BLaER1 treated with 17β-estradiol and CSF1 and Interleukin-3, amounts not matched to agents 10 nM and 100 nM (cell line): ENCODE results near the gene OAF.

ENCODE experiments used
- H3K27ac ChIP-seq, 11 experiments: shearing (Covaris generic); formaldehyde crosslinking; 2 replicates each; pipeline ENCODE4 v1.8.1; 2022
- H3K27me3 ChIP-seq, 11 experiments: shearing (Covaris generic); formaldehyde crosslinking; 2 replicates each; pipeline ENCODE4 v1.8.1; 2022
- H3K36me3 ChIP-seq, 11 experiments: shearing (Covaris generic); formaldehyde crosslinking; 2 replicates each; pipeline ENCODE4 v1.8.1; 2022
- H3K4me1 ChIP-seq, 10 experiments: shearing (Covaris generic); formaldehyde crosslinking; 2 replicates each; pipeline ENCODE4 v1.8.1; 2022
- H3K4me2 ChIP-seq, 11 experiments: shearing (Covaris generic); formaldehyde crosslinking; 2 replicates each; pipeline ENCODE4 v1.8.1; 2022
- H3K4me3 ChIP-seq, 10 experiments: shearing (Covaris generic); formaldehyde crosslinking; 2 replicates each; pipeline ENCODE4 v1.8.1; 2022
- H3K9ac ChIP-seq, 11 experiments: shearing (Covaris generic); formaldehyde crosslinking; 2 replicates each; pipeline ENCODE4 v1.8.1; 2022
- H3K9me3 ChIP-seq, 11 experiments: shearing (Covaris generic); formaldehyde crosslinking; replicated peaks in 1 of 11; 2 replicates each; pipeline ENCODE4 v1.8.1; 2022
- H4K20me1 ChIP-seq, 11 experiments: shearing (Covaris generic); formaldehyde crosslinking; 2 replicates each; pipeline ENCODE4 v1.8.1; 2022
- Cebpa-rat ChIP-seq, 11 experiments: shearing (Covaris generic); IDR thresholded peaks; 2 replicates each; pipeline ENCODE4 v1.8.1; 2022

Gene OAF

GRCh38 chr11:120205596-120206161 is 5.2 kb upstream of the OAF start:
- H3K9me3 ChIP-seq: no peaks in the 10 kb centered on the region
- no peaks in the 10 kb centered on the region; a peak in 1 of 22 replicates for H3K27me3 ChIP-seq
- H3K9ac ChIP-seq: no peak overlapping the region
- H4K20me1 ChIP-seq: no peaks in the 10 kb centered on the region
- H3K4me1 ChIP-seq: peaks cover 11 to 61% (median 32%) of the 10 kb centered on the region in 10 experiments
- H3K36me3 ChIP-seq: no peaks in the 10 kb centered on the region
- H3K4me2 ChIP-seq: peak overlapping the region in 5 of 11 experiments; percentile 17 to 75 (median 63); a peak in 9 of 22 replicates
- no peak for TF ChIP-seq Cebpa-rat (IDR thresholded peaks at IDR 0.05)
- no peak overlapping the region for H3K4me3 ChIP-seq
- H3K27ac ChIP-seq: peak overlapping the region in 3 of 11 experiments; percentile 27 to 54 (median 48); a peak in 4 of 22 replicates

- H4K20me1 ChIP-seq: peaks cover 0 to 11% (median 2%) of the 10 kb centered on the region in 11 experiments; a peak in 10 of 22 replicates
- no peak overlapping the region for H3K9ac ChIP-seq
- no peak overlapping the region for H3K4me3 ChIP-seq
- H3K9me3 ChIP-seq: no peaks in the 10 kb centered on the region
- no peaks in the 10 kb centered on the region; a peak in 1 of 22 replicates for H3K27me3 ChIP-seq
- peaks cover 21 to 64% (median 41%) of the 10 kb centered on the region in 10 experiments for H3K4me1 ChIP-seq
- H3K36me3 ChIP-seq: no peaks in the 10 kb centered on the region
- peak overlapping the region in 5 of 11 experiments; percentile 94 to 99 (median 98); a peak in 9 of 22 replicates for H3K4me2 ChIP-seq
- H3K27ac ChIP-seq: peak overlapping the region in 2 of 11 experiments; percentile 83 to 84; a peak in 3 of 22 replicates
- peak in 4 of 11 experiments; percentile 8 to 60 (median 36); a peak in 4 of 22 replicates for TF ChIP-seq Cebpa-rat (IDR thresholded peaks at IDR 0.05)
Measured at GRCh38 chr11:120207512-120207911, 3.3 kb upstream of the OAF start.

- no peak for TF ChIP-seq Cebpa-rat (IDR thresholded peaks at IDR 0.05)
- H3K36me3 ChIP-seq: no peaks in the 10 kb centered on the region
- no peaks in the 10 kb centered on the region; a peak in 1 of 22 replicates for H3K27me3 ChIP-seq
- H4K20me1 ChIP-seq: peaks cover 0 to 16% (median 7%) of the 10 kb centered on the region in 11 experiments; a peak in 13 of 22 replicates
- peak overlapping the region in 7 of 11 experiments; percentile 94 to 99 (median 98); a peak in 14 of 22 replicates for H3K4me2 ChIP-seq
- peaks cover 26 to 69% (median 46%) of the 10 kb centered on the region in 10 experiments for H3K4me1 ChIP-seq
- H3K9me3 ChIP-seq: no peaks in the 10 kb centered on the region
- H3K27ac ChIP-seq: peak overlapping the region in 4 of 11 experiments; percentile 25 to 84 (median 58); a peak in 7 of 22 replicates
- H3K9ac ChIP-seq: peak overlapping the region in 1 of 11 experiments; percentile 12; a peak in 1 of 22 replicates
- no peak overlapping the region for H3K4me3 ChIP-seq
Measured at GRCh38 chr11:120208001-120208441, 2.8 kb upstream of the OAF start.

GRCh38 chr11:120208777-120209176 is 2.1 kb upstream of the OAF start:
- H3K9ac ChIP-seq: peak overlapping the region in 2 of 11 experiments; percentile 12 to 44; a peak in 3 of 22 replicates
- H3K9me3 ChIP-seq: no peaks in the 10 kb centered on the region
- peaks cover 0 to 23% (median 14%) of the 10 kb centered on the region in 11 experiments; a peak in 13 of 22 replicates for H4K20me1 ChIP-seq
- 0 out of 22 replicates have a peak, but pooled peaks cover 0 to under 1% (median 0%) of the 10 kb centered on the region in 11 experiments for H3K36me3 ChIP-seq
- H3K4me2 ChIP-seq: peak overlapping the region in 9 of 11 experiments; percentile 94 to 99 (median 97); a peak in 16 of 22 replicates
- H3K27ac ChIP-seq: peak overlapping the region in 5 of 11 experiments; percentile 25 to 86 (median 83); a peak in 8 of 22 replicates
- no peak overlapping the region for H3K4me3 ChIP-seq
- no peak for TF ChIP-seq Cebpa-rat (IDR thresholded peaks at IDR 0.05)
- H3K4me1 ChIP-seq: peaks cover 28 to 75% (median 51%) of the 10 kb centered on the region in 10 experiments
- H3K27me3 ChIP-seq: no peaks in the 10 kb centered on the region; a peak in 1 of 22 replicates

DNA sequence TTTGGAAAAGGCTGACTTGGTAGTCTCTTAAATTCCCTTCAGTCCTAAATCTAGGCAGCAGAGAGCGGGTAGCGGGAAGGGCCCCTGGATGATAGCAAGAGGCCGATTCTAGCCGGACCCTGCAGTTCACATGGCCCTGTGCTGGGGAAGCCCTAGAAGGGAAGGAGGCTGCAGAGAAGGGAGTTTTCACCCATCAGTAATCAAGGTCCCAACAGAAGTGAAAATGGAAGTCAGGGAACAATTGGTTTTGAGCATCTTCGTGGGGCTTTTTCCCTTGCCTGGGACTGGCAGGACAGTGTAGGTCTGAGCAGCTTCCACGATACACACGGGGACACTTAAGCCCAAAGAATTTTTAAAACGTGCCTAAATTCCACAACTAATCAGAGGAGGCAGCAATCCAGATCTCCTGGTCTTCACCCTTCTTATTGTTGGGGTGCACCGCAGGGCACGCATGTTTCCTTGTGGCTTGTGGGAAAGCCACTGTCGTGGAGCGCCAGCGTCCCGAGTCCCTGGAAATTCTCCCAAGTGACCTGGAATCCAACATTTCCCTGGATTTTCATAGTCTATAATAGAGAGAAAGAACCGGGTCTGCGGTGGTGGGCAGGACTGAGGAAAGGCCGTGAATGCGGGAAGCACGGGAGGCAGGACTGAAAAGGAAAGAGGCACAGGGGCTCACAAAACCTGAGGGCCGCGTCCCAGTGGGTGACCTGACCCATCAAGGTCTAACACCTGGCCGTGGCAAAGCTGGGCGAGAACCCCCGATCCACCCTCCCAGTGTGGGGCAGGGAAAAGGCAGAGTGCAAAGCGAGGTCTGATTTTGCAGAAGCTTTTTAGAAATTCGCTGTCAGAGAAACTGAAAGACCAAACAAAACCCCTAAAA is 846 bp upstream of the OAF start:
- no peak for TF ChIP-seq Cebpa-rat (IDR thresholded peaks at IDR 0.05)
- Histone ChIP-seq H3K27ac (peak overlapping the region in 10 of 11 experiments; percentile 69 to 87 (median 84); a peak in 20 of 22 replicates), H3K9ac (peak overlapping the region; percentile 63 to 91 (median 85); a peak in 21 of 22 replicates), H3K4me2 (peak overlapping the region; percentile 90 to 99 (median 97)), H4K20me1 (peaks cover 0 to 34% (median 19%) of the 10 kb centered on the region in 11 experiments; a peak in 13 of 22 replicates), H3K36me3 (peaks cover 0 to 12% (median 6%) of the 10 kb centered on the region in 11 experiments; a peak in 13 of 22 replicates), H3K27me3 (no peaks in the 10 kb centered on the region; a peak in 1 of 22 replicates), H3K4me1 (peaks cover 28 to 68% (median 51%) of the 10 kb centered on the region in 10 experiments), H3K4me3 (peak overlapping the region; percentile 74 to 94 (median 87)), H3K9me3 (no peaks in the 10 kb centered on the region)

- peak overlapping the region in 10 of 11 experiments; percentile 69 to 87 (median 84); a peak in 20 of 22 replicates for H3K27ac ChIP-seq
Measured at GRCh38 chr11:120211522-120212258, 858 bp downstream of the OAF start.

DNA sequence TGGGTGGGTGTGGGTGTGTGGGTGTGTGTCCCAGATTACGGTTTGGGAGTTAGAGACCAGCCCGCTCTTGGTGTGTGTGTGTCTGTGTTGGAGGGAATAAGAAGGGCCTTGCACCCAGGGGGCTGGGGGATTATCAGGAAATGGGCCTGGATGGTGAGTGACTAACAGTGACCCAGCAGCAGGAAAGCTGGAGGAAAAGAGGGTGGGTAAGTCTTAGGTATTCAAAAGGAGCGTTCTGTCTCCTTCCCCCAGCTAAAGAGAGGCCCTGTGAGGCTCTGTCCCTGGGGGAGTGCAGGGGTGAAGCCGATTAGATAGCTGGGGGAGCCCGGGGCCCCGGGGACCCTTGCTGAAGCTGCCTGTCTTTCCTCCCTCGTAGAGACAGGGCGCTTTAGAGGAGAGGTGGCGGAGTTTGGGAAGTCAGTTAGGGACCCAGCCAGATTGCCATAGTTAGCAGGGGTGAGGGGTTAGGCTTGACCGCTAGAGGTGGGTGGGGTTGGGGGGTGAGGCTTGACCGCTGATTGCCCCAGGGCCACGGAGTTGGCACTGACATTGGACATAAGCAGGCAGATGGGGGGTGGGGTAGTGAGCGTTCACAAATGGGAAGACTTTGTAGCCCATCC is 1.5 kb downstream of the OAF start:
- peak overlapping the region in 2 of 11 experiments; percentile 10 to 13; a peak in 1 of 22 replicates for H3K27ac ChIP-seq

More at GRCh38 chr11:120211522-120212258, 858 bp downstream of the OAF start:
- Histone ChIP-seq H3K36me3 (peaks cover 0 to 28% (median 6%) of the 10 kb centered on the region in 11 experiments; a peak in 13 of 22 replicates), H3K27me3 (no peaks in the 10 kb centered on the region; a peak in 1 of 22 replicates), H3K9me3 (no peaks in the 10 kb centered on the region), H3K4me3 (peak overlapping the region; percentile 74 to 94 (median 87)), H3K4me1 (peaks cover 28 to 55% (median 46%) of the 10 kb centered on the region in 10 experiments), H3K9ac (peak overlapping the region; percentile 72 to 91 (median 85)), H3K4me2 (peak overlapping the region; percentile 90 to 99 (median 96)), H4K20me1 (peaks cover 0 to 44% (median 19%) of the 10 kb centered on the region in 11 experiments; a peak in 13 of 22 replicates)
- TF ChIP-seq Cebpa-rat (IDR thresholded peaks at IDR 0.05): no peak

More for the DNA sequence above, 1.5 kb downstream of the OAF start:
- H3K4me1 ChIP-seq: peaks cover 28 to 55% (median 43%) of the 10 kb centered on the region in 10 experiments
- H3K9ac ChIP-seq: peak overlapping the region in 10 of 11 experiments; percentile 43 to 88 (median 58); a peak in 16 of 22 replicates
- peaks cover 0 to 33% (median 6%) of the 10 kb centered on the region in 11 experiments; a peak in 13 of 22 replicates for H3K36me3 ChIP-seq
- no peaks in the 10 kb centered on the region; a peak in 1 of 22 replicates for H3K27me3 ChIP-seq
- no peaks in the 10 kb centered on the region for H3K9me3 ChIP-seq
- no peak for TF ChIP-seq Cebpa-rat (IDR thresholded peaks at IDR 0.05)
- H3K4me3 ChIP-seq: peak overlapping the region in 9 of 10 experiments; percentile 23 to 94 (median 84); a peak in 16 of 20 replicates
- H3K4me2 ChIP-seq: peak overlapping the region; percentile 90 to 99 (median 96)
- H4K20me1 ChIP-seq: peaks cover 0 to 49% (median 19%) of the 10 kb centered on the region in 11 experiments; a peak in 13 of 22 replicates
